ENCODE data around the gene PPARGC1A. TPM values are rescaled to one million over a fixed set of nuclear protein-coding genes. Genes with fewer than 3 reads are reported as not detected.

PPARGC1A gene
- total and polyA plus RNA-seq, 4 donors: 7.7 to 34.6 (median 16.3) TPM

DNA sequence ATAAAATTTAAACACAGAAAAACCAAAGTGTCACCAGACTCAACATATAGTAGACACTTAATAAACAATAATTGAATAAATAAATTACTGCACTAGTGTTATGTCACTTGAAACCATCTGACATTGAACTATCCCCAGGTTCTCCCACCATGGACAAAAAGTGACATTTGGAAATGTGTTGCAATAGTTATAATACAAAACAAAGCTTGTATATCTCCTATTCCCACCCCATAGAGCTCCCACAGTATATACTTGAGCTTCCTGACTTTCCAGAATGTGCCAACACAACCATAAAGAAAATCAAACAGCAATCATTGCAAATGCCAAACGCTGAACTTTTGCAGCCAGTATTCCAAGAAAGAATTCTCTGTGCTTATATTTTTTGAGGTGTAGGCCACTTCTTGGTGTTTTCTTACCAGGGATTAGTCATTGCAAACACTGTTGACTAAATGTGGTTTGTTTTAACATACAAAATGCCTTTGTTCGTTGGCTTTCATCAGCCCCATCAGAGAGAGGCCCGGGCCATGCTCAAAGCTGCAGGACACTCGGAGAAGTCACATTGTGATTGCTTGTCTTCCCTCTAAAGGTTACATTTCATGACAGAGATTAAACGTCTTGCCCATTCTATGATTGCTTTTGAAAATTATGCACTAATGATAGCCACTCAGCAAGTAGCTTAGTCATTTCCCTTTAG is 33.8 kb downstream of the PPARGC1A start:
- WGBS: 75% methylated on average over 5 of the region's 5 CpGs
- no peak for DNase-seq (ENCODE audit: low spot score)
- no peaks in the 10 kb centered on the region for H3K27me3 ChIP-seq (ENCODE audit: control insufficient read depth in 4 of 4, insufficient read depth in 4 of 4, low read length in 3 of 4)
- no peaks in the 10 kb centered on the region for H3K9me3 ChIP-seq (ENCODE audit: control insufficient read depth in 4 of 4, low read length in 3 of 4)
- H3K4me3 ChIP-seq (ENCODE audit: low read depth in 1 of 3, low read length in 3 of 3): no peak overlapping the region
- H3K27ac ChIP-seq (ENCODE audit: low read depth in 1 of 2, low read length in 2 of 2): no peak overlapping the region
- peaks cover 0 to 7% (median 2%) of the 10 kb centered on the region in 4 donors for H3K4me1 ChIP-seq (ENCODE audit: control insufficient read depth in 4 of 4, insufficient read depth in 4 of 4, low read length in 3 of 4)
- peaks cover 0 to 1% (median 0%) of the 10 kb centered on the region in 4 donors for H3K36me3 ChIP-seq (ENCODE audit: control insufficient read depth in 4 of 4, insufficient read depth in 3 of 4, low read depth in 1 of 4, low read length in 3 of 4)
- H3K9ac ChIP-seq (ENCODE audit: low read depth in 1 of 2, low read length in 2 of 2): no peak overlapping the region
- TF ChIP-seq JUND (IDR thresholded peaks at IDR 0.05) (no peak), SP1 (IDR thresholded peaks at IDR 0.05) (no peak), HNF4A (conservative IDR thresholded peaks at IDR 0.05) (no peak), RXRA (IDR thresholded peaks at IDR 0.05) (no peak), FOXA1 (IDR thresholded peaks at IDR 0.05) (no peak)
- TF ChIP-seq, protein P1, sequence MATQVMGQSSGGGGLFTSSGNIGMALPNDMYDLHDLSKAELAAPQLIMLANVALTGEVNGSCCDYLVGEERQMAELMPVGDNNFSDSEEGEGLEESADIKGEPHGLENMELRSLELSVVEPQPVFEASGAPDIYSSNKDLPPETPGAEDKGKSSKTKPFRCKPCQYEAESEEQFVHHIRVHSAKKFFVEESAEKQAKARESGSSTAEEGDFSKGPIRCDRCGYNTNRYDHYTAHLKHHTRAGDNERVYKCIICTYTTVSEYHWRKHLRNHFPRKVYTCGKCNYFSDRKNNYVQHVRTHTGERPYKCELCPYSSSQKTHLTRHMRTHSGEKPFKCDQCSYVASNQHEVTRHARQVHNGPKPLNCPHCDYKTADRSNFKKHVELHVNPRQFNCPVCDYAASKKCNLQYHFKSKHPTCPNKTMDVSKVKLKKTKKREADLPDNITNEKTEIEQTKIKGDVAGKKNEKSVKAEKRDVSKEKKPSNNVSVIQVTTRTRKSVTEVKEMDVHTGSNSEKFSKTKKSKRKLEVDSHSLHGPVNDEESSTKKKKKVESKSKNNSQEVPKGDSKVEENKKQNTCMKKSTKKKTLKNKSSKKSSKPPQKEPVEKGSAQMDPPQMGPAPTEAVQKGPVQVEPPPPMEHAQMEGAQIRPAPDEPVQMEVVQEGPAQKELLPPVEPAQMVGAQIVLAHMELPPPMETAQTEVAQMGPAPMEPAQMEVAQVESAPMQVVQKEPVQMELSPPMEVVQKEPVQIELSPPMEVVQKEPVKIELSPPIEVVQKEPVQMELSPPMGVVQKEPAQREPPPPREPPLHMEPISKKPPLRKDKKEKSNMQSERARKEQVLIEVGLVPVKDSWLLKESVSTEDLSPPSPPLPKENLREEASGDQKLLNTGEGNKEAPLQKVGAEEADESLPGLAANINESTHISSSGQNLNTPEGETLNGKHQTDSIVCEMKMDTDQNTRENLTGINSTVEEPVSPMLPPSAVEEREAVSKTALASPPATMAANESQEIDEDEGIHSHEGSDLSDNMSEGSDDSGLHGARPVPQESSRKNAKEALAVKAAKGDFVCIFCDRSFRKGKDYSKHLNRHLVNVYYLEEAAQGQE (IDR thresholded peaks at IDR 0.05): no peak

DNA sequence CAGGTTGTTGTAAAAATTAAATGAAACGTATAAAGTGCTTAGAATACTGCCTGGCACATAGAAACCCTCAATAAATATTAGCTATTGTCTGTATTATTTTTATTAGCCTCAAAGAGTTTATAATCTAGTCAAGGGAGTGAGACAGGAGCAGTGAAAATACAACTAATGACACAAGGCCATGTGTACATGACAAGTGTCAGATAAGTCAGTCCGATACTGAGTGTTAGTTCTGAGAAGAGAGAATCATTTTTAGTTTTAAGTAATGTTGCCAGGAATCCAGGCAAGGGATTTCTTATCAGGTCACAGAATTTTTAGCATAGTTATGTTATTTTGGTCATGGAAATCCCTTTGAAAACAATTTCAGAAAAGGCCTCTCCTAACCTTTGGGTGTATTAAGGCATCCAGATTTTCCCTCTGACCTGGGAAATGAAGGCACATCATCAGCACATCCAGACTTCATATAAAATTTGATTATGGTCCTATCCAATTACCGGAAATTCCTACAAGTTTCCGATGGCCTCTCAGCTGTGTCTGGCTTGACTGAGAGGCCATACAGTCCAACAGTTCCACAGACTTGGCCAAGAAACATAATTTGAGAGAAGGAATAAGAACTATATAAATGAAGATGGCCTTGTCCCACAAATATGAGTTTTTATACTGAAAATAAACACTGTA is 35.7 kb downstream of the PPARGC1A start:
- TF ChIP-seq TAF1 (conservative IDR thresholded peaks at IDR 0.05) (no peak), SP1 (IDR thresholded peaks at IDR 0.05) (no peak), RXRA (IDR thresholded peaks at IDR 0.05) (no peak), HNF4G (IDR thresholded peaks at IDR 0.05) (no peak)
- TF ChIP-seq, protein P2, sequence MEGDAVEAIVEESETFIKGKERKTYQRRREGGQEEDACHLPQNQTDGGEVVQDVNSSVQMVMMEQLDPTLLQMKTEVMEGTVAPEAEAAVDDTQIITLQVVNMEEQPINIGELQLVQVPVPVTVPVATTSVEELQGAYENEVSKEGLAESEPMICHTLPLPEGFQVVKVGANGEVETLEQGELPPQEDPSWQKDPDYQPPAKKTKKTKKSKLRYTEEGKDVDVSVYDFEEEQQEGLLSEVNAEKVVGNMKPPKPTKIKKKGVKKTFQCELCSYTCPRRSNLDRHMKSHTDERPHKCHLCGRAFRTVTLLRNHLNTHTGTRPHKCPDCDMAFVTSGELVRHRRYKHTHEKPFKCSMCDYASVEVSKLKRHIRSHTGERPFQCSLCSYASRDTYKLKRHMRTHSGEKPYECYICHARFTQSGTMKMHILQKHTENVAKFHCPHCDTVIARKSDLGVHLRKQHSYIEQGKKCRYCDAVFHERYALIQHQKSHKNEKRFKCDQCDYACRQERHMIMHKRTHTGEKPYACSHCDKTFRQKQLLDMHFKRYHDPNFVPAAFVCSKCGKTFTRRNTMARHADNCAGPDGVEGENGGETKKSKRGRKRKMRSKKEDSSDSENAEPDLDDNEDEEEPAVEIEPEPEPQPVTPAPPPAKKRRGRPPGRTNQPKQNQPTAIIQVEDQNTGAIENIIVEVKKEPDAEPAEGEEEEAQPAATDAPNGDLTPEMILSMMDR (IDR thresholded peaks at IDR 0.05; ENCODE audit: low read depth, low read length, missing input control): no peak
- TF ChIP-seq, protein P3, sequence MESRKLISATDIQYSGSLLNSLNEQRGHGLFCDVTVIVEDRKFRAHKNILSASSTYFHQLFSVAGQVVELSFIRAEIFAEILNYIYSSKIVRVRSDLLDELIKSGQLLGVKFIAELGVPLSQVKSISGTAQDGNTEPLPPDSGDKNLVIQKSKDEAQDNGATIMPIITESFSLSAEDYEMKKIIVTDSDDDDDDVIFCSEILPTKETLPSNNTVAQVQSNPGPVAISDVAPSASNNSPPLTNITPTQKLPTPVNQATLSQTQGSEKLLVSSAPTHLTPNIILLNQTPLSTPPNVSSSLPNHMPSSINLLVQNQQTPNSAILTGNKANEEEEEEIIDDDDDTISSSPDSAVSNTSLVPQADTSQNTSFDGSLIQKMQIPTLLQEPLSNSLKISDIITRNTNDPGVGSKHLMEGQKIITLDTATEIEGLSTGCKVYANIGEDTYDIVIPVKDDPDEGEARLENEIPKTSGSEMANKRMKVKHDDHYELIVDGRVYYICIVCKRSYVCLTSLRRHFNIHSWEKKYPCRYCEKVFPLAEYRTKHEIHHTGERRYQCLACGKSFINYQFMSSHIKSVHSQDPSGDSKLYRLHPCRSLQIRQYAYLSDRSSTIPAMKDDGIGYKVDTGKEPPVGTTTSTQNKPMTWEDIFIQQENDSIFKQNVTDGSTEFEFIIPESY (IDR thresholded peaks at IDR 0.05): no peak
- H3K4me3 ChIP-seq (ENCODE audit: low read depth in 1 of 3, low read length in 3 of 3): no peak overlapping the region
- no peak overlapping the region for H3K27ac ChIP-seq (ENCODE audit: low read depth in 1 of 2, low read length in 2 of 2)
- peaks cover 0 to 7% (median 2%) of the 10 kb centered on the region in 4 donors for H3K4me1 ChIP-seq (ENCODE audit: control insufficient read depth in 4 of 4, insufficient read depth in 4 of 4, low read length in 3 of 4)
- 82% methylated on average over 4 of the region's 4 CpGs for WGBS
- peaks cover 0 to 1% (median 0%) of the 10 kb centered on the region in 4 donors for H3K36me3 ChIP-seq (ENCODE audit: control insufficient read depth in 4 of 4, insufficient read depth in 3 of 4, low read depth in 1 of 4, low read length in 3 of 4)
- H3K9me3 ChIP-seq (ENCODE audit: control insufficient read depth in 4 of 4, low read length in 3 of 4): no peaks in the 10 kb centered on the region
- DNase-seq (ENCODE audit: low spot score): no peak
- no peaks in the 10 kb centered on the region for H3K27me3 ChIP-seq (ENCODE audit: control insufficient read depth in 4 of 4, insufficient read depth in 4 of 4, low read length in 3 of 4)
- H3K9ac ChIP-seq (ENCODE audit: low read depth in 1 of 2, low read length in 2 of 2): no peak overlapping the region

All from liver (tissue), 9 donors.